IPS DF 19.7 (cell line): ENCODE measurements around the gene CCDC184.

Experiments
- DNase-seq: peaks from one replicate; pipeline ENCODE4 v3.0.0-alpha.2; 2013; ENCODE audit warnings: low read depth, low spot score

CCDC184 gene

DNA sequence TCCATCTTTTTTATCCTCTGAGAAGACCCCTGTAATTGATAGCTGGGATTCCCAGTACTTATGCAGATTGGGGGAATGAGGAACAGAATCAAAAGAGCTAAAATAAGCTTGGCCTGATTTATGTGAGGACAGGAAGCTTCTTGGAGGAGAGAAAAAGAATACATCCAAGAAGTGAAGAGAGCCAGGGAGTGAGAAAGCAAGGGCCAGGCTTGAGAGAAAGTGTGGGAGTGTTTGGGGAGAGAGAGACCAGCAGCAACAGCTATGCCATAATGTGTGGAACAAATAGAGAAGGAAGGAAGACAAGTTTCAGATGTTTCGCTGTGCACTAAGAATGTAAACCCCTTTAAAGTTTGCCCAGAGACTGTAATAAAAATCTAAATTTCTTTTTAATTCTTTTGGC, 4.0 kb upstream of the CCDC184 start:
- no peak for DNase-seq

DNA sequence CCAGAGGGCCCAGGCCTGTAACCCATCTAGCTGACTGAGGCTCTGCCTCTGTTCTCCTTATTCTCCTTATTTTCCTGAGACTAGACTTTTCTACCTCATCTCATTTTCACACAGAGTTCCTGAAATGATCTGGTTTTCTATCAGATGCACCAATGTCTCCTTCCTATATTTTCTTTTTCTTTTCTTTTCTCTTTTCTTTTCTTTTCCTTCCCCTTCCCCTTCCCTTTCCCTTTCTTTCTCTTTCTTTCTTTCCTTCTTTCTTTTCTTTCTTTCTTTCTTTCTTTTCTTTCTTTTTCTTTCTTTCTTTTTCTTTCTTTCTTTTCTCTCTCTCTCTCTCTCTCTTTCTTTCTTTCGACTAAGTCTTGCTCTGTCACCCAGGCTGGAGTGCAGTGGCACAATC, 3.0 kb upstream of the CCDC184 start:
- DNase-seq, result no peak

GRCh38 chr12:48180857-48181495, 2.5 kb upstream of the CCDC184 start:
- DNase-seq, result no peak

DNA sequence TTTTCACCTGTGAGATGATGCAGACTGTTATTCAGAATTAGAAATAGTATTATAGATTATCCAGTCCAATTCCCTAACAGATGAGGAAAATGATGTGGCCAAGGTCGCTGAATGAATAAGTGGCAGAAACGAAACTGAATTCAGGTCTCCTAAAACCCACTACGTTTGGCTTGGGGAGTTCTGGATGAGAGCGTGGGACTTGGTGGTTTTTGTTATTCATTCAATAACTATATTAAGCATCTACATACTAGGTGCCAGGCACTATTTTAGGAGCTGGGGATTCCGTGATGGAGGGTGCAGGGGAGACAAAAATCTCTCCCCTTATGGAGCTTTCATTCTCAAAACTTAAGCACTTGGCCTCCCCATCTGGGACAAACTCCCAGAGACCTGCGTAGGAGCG, 813 bp upstream of the CCDC184 start:
- DNase-seq, result no peak

GRCh38 chr12:48183876-48184548, 568 bp downstream of the CCDC184 start:
- DNase-seq, result no peak

- no peak for DNase-seq
Observed at GRCh38 chr12:48184549-48184922, 1.1 kb downstream of the CCDC184 start.

DNA sequence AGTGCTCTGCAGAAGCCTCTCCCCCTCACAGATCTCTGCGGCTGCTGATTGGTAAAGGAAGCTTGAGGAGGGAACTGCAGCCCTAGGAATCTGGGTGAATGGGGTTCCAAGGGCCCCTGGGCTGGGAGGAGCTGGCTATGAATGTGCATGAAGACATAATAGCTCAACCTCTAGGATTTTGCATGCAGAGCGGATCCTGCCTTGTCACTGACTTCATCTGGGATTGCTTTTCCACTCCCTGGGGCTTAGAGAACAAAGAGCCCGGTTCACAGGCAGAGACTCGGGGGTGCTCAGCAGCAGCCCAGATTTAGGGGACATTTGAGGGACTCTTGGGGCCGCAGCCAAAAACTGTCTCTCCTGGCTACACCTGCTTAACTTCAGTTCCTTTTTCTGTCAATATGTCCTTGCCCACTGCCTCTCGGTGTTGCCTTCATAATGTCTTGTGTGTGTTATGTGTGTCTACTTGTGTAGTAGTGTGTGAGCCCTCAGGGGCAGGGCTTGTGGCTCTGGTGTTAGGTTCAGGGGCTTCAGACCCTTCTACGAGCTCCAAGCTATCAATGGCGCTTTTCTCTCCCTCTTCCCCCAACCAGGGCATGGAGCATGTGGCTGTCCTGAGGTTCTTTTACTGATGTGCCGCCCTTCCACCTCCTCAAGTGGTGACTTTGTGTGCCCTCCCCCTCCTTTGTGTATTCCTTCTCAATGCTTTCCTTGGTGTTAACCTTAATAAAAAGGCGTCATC, 1.9 kb downstream of the CCDC184 start:
- DNase-seq, result no peak

- DNase-seq, result no peak
Observed at GRCh38 chr12:48187916-48188695, 4.7 kb downstream of the CCDC184 start.

DNA sequence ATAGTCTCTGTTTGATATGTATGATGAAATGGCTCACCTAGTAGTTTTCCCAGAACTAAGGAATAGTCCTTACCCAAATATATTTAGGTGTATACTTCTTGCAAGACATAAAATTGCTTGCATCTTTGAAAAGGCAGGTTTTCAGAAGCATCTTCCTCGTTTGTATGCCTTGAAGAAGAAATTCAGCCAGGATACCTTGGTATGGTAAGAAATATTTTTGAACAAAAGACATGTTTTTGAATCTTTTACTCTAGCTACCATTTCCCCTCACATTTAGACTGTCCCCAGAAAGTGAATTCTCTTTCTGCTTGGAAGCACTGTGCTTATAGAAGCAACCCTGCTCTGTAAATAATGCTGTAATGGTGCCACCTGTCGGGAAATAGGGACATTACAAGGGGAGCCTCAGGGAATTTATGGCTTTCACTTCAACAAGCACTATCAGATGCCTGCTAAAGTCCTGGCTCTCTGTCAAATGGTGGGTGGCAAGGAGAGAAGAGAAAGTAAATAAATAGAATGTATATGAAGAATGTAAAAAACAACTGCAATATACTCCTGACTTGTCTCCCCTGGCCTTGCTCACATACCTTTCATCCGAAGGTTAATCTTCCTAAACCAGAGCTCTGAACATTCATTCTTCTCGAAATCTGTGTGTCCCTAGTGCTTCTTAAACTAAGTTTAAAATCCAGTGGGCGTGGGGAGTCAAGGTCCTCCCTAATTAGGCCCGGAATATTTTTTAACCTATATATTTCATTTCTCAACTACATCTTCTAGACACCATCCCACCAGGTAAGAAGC, 6.1 kb downstream of the CCDC184 start:
- DNase-seq, result no peak

DNA sequence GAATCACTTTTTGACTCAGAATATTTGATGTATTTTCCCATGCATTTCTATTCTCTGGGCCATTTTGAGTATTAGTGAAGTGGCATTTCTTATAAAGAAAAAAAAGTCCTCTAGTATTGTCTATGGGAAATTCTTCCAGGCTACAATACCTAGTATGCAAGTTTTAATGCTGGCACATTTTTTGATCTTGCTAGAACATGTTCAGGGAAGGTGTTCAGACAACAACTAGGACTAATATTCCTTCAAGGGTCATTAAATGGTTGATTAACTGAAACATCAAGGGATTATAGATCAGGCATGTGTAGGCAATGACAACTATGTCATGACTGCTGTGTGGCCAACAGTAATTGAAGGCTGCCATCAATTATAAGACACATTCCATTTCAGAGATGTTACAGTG, 7.7 kb downstream of the CCDC184 start:
- DNase-seq, result no peak

GRCh38 chr12:48192861-48193260, 9.4 kb downstream of the CCDC184 start:
- no peak for DNase-seq

GRCh38 chr12:48193623-48194022, 10.2 kb downstream of the CCDC184 start:
- DNase-seq, result no peak

GRCh38 chr12:48194799-48195201, 11.4 kb downstream of the CCDC184 start:
- no peak for DNase-seq

DNA sequence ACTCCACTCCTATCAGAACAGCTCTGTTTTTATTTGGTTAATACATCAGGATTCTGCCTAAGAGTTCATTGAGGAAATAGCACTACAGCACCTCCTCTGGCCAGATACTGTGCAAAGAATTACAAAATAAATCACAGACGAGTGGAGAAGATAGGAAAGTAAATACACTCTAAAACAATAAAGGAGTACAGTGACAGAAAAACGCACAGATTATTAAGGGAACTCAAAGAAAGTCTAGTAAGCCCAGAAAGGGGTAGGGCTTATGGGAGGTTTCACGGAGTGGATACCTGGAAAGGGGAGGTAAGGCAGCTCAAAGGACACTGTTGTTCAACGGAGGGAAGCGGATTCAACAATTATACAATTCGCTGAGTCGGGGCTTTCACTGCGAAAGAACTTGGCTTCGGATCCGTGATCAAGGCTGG, 14.1 kb downstream of the CCDC184 start:
- no peak for DNase-seq

- DNase-seq, result peak; percentile 96
Observed at GRCh38 chr12:48197971-48198671, 14.7 kb downstream of the CCDC184 start.

DNA sequence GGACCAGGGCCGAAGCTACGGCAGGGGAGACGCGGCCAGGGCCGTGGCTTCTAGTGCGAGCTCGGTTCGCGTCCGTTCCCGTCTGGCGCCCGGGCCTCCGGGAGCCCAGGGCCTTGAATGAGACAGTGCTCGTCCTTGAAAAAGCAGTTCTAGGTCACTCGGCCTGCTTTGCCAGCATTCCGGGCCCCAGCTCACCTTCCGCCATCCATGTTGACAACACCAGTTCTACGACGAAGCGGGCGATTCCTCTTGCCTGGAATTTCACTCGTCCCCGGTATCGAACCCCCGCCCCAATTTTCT, 15.2 kb downstream of the CCDC184 start:
- DNase-seq, result no peak

GRCh38 chr12:48198985-48199384, 15.5 kb downstream of the CCDC184 start:
- DNase-seq, result no peak

- no peak for DNase-seq
Observed at GRCh38 chr12:48199774-48200221, 16.4 kb downstream of the CCDC184 start.

DNA sequence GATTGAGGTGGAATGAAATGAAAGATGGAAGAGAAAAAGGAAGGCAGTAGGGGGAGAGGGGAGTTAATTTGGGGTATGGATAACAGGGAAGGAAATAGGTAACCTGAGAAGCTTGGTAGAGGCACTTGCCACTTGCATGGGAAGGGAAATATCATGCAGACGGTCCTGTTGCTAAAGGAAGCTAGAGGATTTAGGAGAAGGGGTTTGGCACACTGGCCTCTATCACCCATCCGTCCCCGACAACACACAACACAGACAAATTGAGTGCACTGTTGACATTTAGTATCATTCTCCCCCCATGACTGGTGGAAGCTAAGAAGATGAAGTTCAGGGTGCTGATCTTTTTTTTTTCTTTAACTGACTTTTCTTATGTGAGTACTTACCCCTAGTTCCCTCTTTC, 17.6 kb downstream of the CCDC184 start:
- DNase-seq, result no peak

DNA sequence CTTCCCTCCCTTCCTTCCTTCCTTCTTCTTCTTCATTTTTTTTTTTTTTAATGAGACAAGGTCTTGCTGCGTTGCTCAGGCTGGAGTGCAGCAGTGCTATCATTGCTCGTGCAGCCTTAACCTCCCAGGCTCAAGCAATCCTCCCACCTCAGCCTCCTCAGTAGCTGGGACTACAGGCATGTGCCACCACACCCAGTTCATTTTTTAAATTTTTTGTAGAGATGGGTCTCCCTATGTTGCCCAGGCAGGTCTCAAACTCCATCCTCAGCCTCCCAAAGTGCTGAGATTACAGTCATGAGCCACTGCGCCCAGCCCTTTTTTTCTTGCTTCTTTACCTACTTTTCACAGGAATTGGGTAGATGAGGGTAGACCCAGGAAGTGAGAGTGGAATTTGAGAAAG, 18.1 kb downstream of the CCDC184 start:
- no peak for DNase-seq

DNA sequence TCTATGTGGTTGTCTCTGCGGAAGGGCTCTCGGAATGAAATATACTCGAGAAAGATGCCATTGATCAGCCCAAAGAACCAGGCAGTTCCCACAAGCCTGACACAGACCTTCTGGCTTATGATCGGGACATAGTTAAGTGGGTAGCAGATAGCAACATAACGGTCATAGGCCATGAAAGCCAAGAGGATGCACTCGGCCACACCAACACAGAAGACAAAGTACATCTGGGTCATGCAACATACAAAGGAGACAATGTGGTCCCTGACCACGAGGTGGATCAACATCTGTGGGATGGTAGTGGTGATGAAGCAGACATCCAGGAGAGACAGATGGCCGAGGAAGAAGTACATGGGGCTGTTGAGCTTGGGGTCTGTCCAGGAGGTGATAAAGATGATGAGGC, 19.3 kb downstream of the CCDC184 start:
- DNase-seq, result no peak
